Stimulated activated naive CD4-positive, alpha-beta T cell treated with Interleukin-2 at 50 U/mL for 16 hours (primary cell): ENCODE measurements around the gene GFOD1.

Experiments used
- DNase-seq: peaks from one replicate; lab custom pipeline; 2025; lab: John Stamatoyannopoulos, UW

Gene GFOD1

DNA sequence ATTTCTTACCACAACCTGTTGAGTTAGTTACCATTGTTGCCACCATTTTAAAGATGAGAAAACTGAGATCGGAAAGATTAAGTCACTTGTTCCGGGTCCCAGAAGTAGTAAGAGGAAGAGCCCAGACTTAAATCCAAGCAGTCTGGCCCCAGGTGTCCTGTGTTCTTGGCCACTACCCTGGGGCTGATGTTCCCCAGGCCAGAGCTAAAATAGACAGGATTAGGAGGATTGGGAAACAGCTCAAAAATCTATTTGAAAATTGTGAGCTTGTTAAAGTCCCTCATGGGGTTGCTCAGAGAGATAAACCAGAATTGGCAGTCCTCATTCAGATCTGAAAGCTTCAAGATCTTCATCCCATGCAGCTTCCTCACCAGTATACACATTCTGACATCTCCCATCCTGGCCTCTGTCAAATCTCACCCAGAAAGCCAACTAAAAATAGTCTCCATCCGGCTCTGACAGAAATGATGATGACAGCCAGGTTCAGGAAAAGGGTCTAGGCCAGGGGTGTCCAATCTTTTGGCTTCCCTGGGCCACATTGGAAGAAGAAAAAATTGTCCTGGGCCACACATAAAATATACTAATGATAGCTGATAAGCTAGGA, 62.0 kb downstream of the GFOD1 start:
- no peak for DNase-seq

DNA sequence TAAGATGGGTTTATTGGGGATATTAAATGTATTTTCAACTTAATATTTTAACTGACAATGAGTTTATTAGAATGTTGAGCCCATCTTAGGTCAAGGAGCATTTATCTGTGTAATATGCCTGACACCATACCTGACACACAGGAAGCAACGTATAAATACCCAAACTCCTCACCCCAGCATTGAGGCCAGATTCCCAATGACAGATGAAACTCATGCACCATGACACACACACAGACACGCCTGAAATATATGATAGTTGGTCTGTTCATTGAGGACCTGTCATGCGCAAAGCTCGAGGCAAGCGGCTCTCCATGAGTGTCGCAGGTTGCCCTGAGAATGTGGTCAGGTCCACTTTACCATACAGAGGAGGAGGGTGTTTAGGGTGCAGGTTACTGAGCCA, 64.1 kb downstream of the GFOD1 start:
- no peak for DNase-seq

DNA sequence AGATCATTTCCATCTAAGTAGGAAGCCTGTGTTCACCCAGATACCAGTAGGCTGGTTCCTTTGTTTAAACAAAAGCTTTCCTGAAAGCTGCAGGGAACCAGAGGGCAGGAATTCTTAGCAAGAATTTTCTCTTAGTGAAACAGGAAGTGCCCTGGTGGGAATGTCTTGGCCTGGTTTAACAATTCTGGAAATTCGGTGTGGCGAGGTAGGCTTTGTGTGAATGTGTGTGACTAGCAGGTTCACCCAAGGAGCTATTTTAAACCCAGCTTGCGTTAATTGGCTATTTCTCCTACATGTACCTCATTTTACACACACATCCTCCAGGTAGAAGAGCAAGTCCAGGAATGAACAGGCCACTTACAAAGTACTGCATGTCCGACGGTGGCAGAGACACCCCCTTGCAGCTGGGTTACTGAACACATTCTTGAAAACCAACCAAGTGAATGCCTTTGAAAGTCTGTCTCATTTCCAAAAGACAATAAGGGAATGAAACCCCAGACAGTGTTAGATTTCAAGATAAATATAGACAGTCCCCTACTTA, 64.6 kb downstream of the GFOD1 start:
- no peak for DNase-seq

DNA sequence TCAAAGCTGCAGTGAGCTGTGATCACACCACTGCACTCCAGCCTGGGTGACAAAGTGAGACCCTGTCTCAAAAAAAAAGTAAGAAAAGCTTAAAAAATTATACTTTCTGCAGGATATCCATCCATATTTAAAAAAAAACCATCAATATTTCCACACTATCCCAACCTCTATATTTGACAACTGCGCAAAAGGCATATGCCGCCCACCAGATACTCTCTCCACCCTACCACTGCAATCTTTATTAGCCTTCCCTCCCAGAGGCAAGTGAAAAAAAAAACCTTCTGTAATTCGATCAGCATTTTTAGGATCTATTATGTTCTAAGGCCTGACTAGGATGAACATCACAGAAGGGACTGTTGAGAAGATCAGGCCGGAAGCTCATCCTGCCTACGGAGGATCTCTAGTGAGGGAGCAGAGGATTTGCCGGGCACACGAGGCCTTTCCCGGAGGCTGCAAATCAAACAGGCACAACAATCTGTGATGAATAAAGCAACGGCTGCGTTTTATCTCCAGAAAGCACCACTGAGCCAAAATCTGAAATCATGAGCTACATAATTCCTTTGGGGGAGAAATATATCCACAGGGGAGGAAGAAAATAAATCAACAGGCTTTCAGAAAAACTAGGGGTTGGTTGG, 65.9 kb downstream of the GFOD1 start:
- DNase-seq, result no peak

DNA sequence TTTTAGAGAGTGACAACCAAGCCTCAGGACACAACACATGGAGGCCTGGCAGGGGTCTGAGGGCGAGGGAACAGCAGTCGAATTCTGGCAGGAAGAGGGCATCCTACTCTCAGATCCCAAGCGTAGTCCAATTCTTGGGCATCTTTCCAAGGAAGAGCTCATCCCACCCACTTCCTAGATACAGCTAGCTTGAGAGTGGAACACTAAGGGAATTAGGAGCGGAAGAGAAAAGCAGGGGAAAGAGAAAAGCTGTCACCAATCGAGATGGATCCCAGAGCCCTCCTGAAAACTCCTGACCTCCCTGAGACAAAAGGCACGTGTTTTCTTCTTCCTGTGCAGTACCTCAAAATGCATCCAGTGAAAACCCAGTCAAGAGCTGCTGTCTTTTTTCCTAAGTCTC, 67.1 kb downstream of the GFOD1 start:
- DNase-seq, result no peak

DNA sequence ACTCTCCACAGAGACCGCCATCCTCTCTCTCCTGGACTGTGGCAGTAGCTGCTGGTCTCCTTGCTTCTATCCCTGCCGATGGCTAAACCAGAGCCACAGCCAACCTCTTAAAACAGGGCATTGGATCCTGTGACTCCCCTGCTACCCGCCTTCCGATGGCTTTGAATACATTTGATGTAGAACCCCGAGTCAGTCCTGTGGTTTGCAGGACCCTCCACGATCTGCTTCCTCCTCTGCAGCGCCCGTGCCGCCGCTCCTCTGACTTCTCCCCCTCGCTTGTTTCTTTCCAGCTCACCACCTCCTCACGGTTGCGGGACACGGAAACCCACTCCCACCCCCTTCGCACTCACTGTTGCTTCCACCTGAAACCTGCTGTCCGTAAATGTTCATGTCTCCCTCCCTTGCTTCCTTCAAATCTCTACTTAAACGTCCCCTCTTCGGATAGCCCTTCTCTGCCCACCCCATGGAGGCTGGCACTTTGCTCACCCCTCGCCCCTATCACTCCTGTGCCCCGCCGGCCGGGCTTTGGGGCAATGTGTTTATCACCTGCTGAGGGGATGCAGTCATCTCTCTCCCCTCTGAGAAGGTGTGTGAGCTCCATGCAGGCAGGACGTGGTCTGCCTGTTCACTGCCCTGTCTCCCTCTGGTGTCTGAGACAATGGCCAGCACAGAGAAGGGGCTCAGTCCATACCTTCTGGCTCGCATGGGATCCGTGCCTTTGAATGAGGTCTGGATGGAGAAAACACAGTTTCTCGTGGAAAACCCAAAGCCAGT, 67.8 kb downstream of the GFOD1 start:
- no peak for DNase-seq

DNA sequence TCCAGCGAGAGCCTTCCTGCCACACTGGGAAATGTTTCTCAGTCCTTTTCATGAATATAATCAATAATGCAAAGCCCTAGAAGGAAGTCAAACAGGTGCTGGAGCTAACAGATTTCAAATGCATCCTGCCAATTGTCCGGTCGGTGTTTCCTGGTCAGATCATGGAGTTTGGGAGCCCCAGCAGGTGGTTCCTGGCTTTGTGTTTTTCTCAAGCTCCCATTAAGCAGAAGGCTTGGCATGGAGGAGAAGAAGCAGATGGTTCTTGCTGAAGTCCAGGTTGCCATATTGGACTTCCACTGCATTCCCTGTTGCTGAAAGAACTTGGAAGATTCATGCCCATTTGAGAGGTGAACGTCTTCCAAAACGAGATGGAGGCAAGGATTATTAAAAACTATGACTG, 68.6 kb downstream of the GFOD1 start:
- DNase-seq, result no peak

DNA sequence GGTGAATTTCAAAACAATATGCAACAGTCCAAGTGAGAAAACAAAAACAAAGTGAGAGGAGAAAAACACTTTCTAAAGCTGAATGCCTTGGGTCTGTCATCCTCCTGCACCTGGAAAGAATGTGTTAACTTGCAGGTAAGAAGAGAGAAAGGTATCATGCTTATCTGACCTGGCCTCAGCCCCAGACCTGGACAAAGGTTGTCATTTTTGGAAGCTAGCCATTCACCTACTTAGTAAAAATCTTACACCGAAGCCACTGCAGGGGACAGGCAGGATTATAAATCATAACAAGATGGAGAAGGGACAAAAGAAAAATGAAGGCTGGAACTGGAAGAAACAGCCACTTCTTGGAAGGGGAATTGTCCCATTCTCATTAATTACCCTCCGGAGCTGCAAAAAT, 69.4 kb downstream of the GFOD1 start:
- DNase-seq, result no peak

DNA sequence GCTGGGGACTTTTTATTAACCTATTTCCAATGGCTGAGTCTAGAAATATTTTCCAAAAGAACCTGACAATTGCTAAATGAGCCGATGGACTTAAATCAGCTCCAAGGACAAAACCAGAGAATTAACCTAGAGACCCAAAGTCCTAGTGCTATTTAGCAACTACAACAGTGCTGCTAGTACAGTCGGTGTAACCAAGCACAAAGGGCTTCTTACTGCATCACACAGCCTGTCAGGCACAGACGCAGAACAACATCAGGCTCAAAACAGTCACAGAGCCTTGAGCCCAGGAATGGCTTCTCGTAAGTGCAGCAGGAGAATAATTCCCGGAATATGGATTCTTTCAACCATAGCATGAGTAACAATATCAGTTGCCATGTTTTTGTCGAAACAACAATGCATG, 70.0 kb downstream of the GFOD1 start:
- no peak for DNase-seq

DNA sequence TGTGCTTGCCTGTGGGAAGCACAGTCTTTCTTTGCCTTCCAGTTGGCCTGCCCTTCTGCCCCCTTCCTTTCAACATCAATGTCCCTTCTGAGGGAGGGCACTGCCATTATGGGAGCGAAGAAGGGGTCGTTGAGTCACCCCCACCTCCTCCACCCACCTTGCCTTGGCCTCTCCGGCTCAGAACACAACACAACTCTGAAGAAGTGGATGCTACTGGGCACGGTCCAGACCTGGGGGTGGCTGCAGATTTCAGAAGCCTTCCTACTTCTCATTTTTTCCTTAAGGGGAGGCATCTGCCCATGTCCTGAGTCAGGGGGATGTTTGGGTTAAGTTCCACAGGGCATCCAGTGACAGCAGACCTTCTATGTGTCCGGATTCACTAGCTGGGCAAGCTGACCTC, 72.1 kb downstream of the GFOD1 start:
- no peak for DNase-seq

DNA sequence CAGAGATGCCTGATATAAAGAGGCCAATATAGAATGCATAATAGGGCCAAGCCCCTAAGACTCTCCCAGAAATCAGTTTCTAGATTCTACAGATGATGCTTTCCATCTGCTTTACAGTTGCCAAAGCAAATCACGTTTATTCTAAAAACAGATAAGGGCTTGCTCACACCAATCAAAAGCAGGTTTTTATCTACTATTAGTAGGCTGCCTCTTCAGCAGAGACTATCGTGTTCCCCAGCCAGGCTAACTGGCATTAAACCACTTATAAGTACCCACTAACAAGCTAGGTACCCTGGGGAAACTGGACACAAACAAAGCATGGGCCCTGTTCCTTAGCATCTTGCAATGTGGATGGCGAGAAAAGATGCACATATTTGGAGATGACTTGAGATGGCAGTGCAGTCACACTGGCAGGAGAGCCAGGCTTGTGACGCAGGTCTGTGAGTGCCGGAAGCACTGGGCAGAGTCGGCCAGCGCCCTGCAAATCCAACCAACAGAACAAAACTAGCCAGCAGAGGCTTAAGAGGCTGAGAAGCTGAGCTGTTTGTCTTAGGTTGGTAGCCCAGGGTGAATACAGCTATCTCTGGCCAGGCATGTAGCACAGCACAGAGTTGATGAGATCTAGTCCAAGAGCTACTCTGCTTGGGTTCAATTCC, 73.4 kb downstream of the GFOD1 start:
- no peak for DNase-seq

DNA sequence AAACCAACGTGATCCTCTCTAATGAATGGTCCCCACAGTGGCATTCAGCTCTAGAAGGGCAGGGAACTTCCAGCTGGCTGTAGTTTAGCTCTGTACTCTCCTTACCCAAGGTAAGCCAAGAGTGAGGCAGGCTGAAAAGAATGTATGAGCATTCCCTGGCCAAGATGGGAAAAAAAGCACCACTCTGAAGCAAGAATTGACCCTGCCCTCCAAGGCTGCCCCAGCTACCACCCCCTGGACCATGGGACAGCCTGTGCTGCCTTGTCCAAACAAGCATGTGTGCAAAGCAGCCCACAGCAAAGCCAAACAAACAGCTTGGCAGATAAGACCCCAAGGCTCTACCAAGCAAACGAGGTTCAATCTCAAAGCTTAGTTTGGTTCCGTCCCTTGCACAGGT, 73.9 kb downstream of the GFOD1 start:
- no peak for DNase-seq

DNA sequence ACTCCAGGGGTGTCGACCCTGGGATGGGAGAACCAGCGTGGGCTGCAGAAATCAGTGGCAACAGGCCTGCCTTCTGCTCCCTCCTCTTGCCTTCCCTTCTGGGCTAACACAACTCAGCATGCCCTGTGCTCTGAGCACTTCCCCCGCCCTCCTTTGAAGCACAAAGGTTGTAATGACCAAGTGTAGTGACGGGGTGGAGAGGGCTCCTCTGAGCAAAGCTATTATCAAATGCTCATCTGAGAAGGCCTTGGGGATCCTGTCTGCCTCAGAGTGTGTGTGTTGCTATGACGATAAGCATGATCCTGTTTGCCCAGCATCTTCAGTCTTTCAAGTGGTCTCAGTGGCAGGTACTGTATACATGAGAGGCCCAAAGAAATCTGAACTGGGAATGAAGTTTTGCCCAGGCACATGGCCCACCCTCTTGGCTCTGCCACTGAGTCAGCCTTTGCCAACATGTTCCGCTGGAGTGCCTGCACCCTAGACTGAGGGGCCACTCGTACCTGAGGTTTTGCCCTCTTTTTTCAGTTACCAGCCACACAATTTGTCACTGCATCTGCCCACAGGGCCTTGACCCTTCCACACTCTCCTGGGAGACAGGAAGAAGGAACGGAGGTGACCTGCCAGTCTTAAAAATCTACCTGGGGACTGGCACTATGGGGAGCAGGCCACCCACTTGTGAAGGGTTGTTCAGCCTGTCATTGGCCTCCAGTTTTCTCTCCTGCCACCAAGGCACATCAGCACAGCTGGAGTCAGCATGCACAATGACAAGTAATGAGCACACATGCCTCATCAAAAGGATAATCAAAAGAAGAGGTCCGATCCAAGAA, 74.5 kb downstream of the GFOD1 start:
- DNase-seq, result no peak

DNA sequence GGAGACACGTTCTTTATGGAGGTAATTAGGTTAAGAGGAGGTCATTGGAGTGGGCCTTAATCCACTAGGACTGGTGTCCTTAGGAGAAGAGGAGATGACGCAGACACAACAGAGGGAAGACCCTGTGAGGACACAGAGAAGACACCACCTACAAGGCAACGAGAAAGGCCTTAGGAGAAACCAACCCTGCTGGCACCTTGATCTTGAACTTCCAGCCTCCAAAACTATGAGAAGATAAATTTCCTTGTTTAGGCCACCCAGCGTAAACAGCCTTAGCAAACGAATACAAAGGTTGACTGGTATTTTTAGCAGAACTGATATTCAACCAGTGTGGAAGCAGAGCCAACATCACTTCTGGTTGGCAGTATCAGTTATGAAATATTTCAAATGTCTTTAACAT, 75.2 kb downstream of the GFOD1 start:
- DNase-seq, result no peak

DNA sequence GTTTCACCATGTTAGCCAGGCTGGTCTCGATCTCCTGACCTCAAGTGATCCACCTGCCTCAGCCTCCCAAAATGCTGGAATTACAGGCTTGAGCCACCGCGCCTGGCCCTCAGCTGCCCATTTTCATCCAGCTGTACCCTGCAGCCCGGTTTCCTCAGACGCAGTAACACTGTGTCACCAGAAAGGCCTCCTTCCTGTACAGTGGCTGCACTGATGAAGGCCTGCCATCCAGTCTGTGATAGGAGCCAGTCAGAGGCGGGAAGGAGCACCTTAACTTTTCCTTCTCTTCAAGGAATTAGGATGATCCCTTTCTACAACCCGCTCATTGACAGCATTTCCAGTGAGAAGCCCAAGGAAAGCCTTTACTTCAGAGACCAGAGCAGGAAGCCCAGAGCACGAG, 75.9 kb downstream of the GFOD1 start:
- no peak for DNase-seq

DNA sequence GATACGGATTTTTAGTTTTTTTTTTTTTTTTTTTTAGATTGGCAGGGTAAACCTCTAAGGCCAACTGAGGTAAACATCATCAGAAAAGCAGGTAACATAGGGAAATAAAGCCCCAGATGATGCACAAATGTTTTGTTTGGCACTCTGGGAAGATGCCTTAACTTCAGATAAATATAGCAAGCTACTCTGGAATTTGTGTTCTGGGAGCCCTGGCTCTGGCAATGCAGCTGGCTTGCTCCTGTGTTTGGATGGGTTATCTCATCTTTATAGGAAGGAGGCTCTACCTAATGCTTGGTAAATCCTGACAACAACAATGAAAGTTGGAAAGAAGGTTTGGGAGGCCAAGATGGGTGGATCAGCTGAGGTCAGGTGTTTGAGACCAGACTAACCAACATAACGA, 77.4 kb downstream of the GFOD1 start:
- no peak for DNase-seq

DNA sequence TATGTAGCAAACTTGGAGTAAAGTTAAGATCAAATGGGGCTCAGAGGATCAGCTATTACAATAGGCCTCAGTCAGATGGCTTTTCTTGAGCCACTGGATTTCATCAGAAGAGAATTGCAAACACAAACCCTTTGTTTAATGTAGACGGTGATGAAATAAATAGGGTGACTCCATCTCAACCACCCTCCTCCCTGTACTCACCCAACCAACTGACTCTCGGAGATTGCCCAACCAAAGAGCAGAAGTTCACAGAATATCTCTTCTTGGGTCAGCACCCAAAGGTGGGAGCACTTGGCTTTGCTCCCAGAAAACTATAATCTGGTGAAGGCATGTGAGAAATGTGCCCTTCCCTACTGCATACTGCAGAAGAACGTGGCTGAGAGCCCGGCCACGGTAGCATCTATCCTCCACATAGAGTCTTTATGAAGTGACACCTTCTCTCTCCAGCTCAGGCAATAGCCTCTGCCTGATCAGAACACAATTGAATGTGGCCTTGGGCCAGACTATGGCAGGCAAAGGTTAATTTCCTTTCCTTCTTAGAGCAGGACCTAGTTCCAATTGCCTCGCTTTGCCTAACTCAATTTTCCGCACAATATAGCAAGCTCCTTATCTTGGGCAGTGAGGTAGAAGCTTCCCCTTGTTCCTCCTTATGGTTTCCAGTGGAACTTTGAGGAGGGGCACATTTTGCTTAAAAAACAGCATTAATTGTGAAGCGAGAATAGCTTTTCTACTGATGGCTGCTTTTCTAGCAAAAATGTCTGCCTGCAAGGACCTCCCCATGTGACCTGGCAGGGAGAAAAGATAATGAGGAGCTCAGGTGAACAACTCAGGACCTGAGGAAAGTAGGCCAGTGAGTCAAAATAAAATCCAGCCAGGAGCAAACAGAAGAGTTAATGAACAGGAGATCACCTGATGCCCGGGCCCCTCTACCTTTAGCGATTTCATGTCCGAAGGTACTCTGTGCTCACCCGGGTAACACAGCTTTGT, 79.4 kb downstream of the GFOD1 start:
- no peak for DNase-seq

DNA sequence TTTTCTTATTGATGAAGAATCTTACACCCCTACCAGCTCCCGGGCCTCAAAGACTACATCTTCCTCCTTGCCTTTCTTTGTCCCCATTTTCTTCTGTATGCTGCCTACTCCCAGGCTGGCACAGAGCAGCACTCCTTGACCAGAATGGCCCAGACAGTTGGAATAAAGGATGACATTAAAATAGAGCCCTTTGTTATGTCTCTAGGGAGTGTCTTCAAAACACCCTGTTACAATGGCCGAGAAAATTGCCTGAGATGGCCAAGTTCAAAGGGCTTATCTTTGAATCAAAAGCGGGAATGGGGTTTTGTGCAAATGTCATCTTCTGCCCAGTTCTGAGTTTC, 80.1 kb downstream of the GFOD1 start:
- DNase-seq, result no peak

DNA sequence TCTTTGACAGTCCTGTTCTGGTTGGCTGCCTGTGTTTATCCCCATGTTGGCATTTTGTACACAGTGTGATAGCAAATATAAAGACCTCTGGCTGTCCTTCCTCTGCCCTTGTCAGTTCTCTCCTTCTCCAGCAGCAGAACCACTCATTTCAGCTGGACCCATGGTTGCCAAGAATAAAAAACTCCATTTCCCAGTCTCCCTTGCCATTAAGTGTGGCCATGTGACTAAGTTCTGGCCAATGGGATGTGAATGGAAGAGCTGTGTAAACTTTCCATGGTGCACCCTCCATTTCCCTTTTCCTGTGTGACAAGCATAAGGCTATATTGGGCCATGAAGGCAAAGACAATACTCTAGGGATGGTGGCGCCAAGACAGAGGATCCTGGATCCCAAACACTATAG, 80.6 kb downstream of the GFOD1 start:
- no peak for DNase-seq

DNA sequence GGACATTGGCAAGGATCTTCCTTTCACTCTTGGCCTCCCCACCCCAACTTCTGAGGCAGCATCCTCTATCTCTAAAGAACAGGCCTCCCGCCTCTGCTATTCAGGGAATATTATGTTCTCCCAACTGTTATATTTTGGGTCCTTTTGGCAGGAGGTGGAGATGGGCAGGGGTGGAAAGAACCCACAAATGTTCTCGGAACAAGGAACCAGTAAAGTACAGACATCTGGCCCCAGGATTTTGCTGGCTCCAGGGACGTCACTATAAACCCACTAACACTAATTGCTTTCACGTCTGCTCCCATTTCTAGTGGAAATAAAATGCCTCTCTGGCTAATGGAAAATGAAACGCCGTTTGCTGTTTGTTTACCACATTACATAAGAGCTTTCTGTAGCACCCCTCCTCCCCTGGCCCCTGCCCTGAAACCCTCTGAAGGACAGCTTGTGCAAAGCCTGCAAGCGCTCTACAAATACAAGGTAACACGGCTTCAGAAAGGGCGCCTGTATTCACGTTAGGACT, 81.4 kb downstream of the GFOD1 start:
- DNase-seq, result no peak

DNA sequence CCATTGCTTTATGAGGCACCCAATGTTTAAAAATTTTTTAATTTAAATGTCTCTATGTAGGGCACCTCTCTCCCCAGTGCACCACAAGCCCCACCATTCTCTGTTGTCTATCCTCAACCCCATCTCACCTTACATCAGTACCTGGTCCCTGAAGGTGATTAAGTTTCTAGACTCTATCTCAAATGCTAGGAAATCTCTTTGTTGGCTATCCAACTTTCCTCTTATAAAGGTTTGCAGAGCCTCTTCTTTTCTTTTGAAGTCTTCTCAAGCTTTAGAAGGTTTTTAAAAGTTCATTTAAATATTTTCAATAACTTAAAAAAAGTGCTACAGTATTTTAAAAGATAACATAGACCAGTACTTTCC, 82.5 kb downstream of the GFOD1 start:
- DNase-seq, result no peak
